Endothelial cell of umbilical vein (primary cell): Measurements from ENCODE around the gene TENM4. TPM values are rescaled to one million over a fixed set of nuclear protein-coding genes. Genes with fewer than 3 reads are reported as not detected.

Experiments
- BruUV-seq: library from RNA; stranded (reverse); fragments of 400-500 nt; replicated peaks from 2 replicates; lab custom pipeline; 2021; lab: Mats Ljungman, UMichigan
- CTCF ChIA-PET: fragments of 300-600, 350-600 bp; sonication (Branson Sonifier 250); formaldehyde crosslinking; loops from one replicate; lab custom pipeline; 2021; ENCODE audit warnings: antibody characterized with exemption, inconsistent platforms; lab: Charles Lee
- POLR2A ChIA-PET: fragments of 300-600, 350-600 bp; sonication (Branson Sonifier 250); formaldehyde crosslinking; loops from one replicate; lab custom pipeline; 2021; ENCODE audit warnings: antibody characterized with exemption, inconsistent platforms; lab: Charles Lee
- DNase-seq: peaks from one replicate; pipeline ENCODE4 v3.0.0-alpha.2; 2011; ENCODE audit warnings: low read depth, low spot score
- FAIRE-seq: peaks from 2 replicates; lab custom pipeline; 2011; peaks lifted over from hg19 to GRCh38; lab: Jason Lieb, UNC
- H2AFZ ChIP-seq: 2 replicates; pipeline ENCODE4 v1.6.0; 2012; ENCODE audit warnings: low read depth, low read length, control low read depth, inconsistent platforms
- H3K27ac ChIP-seq: 2 replicates; pipeline ENCODE4 v1.5.1; 2011; ENCODE audit warnings: low read depth, mild to moderate bottlenecking, control low read depth, low read length, moderate library complexity; ENCODE audit not compliant: insufficient read depth
- H3K27me3 ChIP-seq, 2 experiments: 2 replicates each; pipeline versions ENCODE4 v1.6.0 to v1.6.1; 2011; ENCODE audit warnings: low read length in 2 of 2, mixed read lengths in 1 of 2; ENCODE audit not compliant: control insufficient read depth in 2 of 2, insufficient read depth in 2 of 2
- H3K36me3 ChIP-seq, 2 experiments: 2 replicates in 1 of 2; 3 replicates in 1 of 2; pipeline ENCODE4 v1.5.1; 2011; ENCODE audit warnings: low read length in 2 of 2, mild to moderate bottlenecking in 1 of 2, moderate library complexity in 1 of 2; ENCODE audit not compliant: control insufficient read depth in 2 of 2, insufficient read depth in 2 of 2; ENCODE audit errors: extremely low read depth in 1 of 2
- H3K4me1 ChIP-seq: 3 replicates; pipeline ENCODE4 v1.5.1; 2011; ENCODE audit warnings: mild to moderate bottlenecking, low read length; ENCODE audit not compliant: control insufficient read depth, insufficient read depth; ENCODE audit errors: extremely low read depth
- H3K4me2 ChIP-seq: 2 replicates; pipeline ENCODE4 v1.6.1; 2011; ENCODE audit warnings: low read length, control low read depth, mixed read lengths; ENCODE audit not compliant: insufficient read depth
- H3K4me3 ChIP-seq, 3 experiments: fragments of 200-600 bp in 1 of 3; sonication (generic), shearing (Covaris generic) in 1 of 3; replicated peaks in 1 of 3; 2 replicates each; pipeline ENCODE4 v1.5.1; 2011 to 2016; ENCODE audit warnings: control low read depth in 3 of 3, low read length in 3 of 3, mild to moderate bottlenecking in 2 of 3, inconsistent platforms in 1 of 3, low read depth in 1 of 3, moderate library complexity in 1 of 3; ENCODE audit not compliant: insufficient read depth in 1 of 3
- H3K79me2 ChIP-seq: 2 replicates; pipeline ENCODE4 v1.6.0; 2012; ENCODE audit warnings: low read length, inconsistent platforms; ENCODE audit not compliant: control insufficient read depth, insufficient read depth
- H3K9ac ChIP-seq: replicated peaks from 2 replicates; pipeline ENCODE3; 2011; ENCODE audit warnings: low read length, control low read depth; ENCODE audit not compliant: insufficient read depth; ENCODE audit errors: extremely low read depth
- H3K9me1 ChIP-seq: replicated peaks from 3 replicates; pipeline ENCODE4 v1.6.0; 2011; ENCODE audit warnings: mild to moderate bottlenecking, low read length; ENCODE audit not compliant: control insufficient read depth, insufficient read depth; ENCODE audit errors: extremely low read depth
- H3K9me3 ChIP-seq: replicated peaks from 2 replicates; pipeline ENCODE4 v1.5.1; 2012; ENCODE audit warnings: low read length, inconsistent platforms; ENCODE audit not compliant: control insufficient read depth, insufficient read depth
- H4K20me1 ChIP-seq: replicated peaks from 2 replicates; pipeline ENCODE3; 2011; ENCODE audit warnings: mild to moderate bottlenecking, low read length; ENCODE audit not compliant: control insufficient read depth, insufficient read depth; ENCODE audit errors: extremely low read depth
- CTCF ChIP-seq, 2 donors: IDR thresholded peaks; 1 replicate in 1 of 2; 2 replicates in 1 of 2; pipeline ENCODE4 v1.5.1; 2011; ENCODE audit warnings: low read length in 2 of 2, mild to moderate bottlenecking in 2 of 2, moderate library complexity in 2 of 2, control low read depth in 1 of 2, inconsistent platforms in 1 of 2, low read depth in 1 of 2; ENCODE audit not compliant: insufficient read depth in 1 of 2; ENCODE audit errors: extremely low read depth in 1 of 2
- EZH2 ChIP-seq: IDR thresholded peaks from 2 replicates; pipeline ENCODE4 v1.6.1; 2012; ENCODE audit warnings: borderline replicate concordance, low read depth, mild to moderate bottlenecking, moderate library complexity, low read length, inconsistent platforms; ENCODE audit not compliant: severe bottlenecking
- FOS ChIP-seq: IDR thresholded peaks from 2 replicates; pipeline ENCODE4 v1.6.1; 2011; ENCODE audit warnings: mild to moderate bottlenecking, low read length, moderate library complexity, borderline replicate concordance; ENCODE audit not compliant: insufficient read depth
- GATA2 ChIP-seq: IDR thresholded peaks from 2 replicates; pipeline ENCODE4 v1.7.0; 2011; ENCODE audit warnings: low read depth, mild to moderate bottlenecking, moderate library complexity, mixed read lengths, low read length; ENCODE audit not compliant: insufficient read length, insufficient read depth
- JUN ChIP-seq: IDR thresholded peaks from 2 replicates; pipeline ENCODE4 v1.6.1; 2011; ENCODE audit warnings: borderline replicate concordance, low read depth; ENCODE audit not compliant: insufficient read length, insufficient read depth
- MAX ChIP-seq: IDR thresholded peaks from 2 replicates; pipeline ENCODE4 v1.6.1; 2011; ENCODE audit not compliant: insufficient read depth, insufficient read length
- MYC ChIP-seq: IDR thresholded peaks from one replicate; pipeline ENCODE4 v1.6.1; 2011; ENCODE audit warnings: mild to moderate bottlenecking, low read depth, low read length
- POLR2A ChIP-seq: IDR thresholded peaks from 2 replicates; pipeline ENCODE4 v1.6.1; 2012; ENCODE audit warnings: low read depth, mild to moderate bottlenecking, control low read depth, low read length
- POLR2AphosphoS5 ChIP-seq: IDR thresholded peaks from 2 replicates; pipeline ENCODE4 v1.6.1; 2012; ENCODE audit warnings: low read depth, mild to moderate bottlenecking, control low read depth, low read length, moderate library complexity; ENCODE audit not compliant: insufficient read depth
- dilution Hi-C: fragments of 300-500 bp; cut with MboI; formaldehyde crosslinking; loops from one replicate; pipeline ENCODE4 v1.15.0; 2019; ENCODE audit warnings: low sequenced_read_pairs; ENCODE audit not compliant: extremely low pct_ligation_motif_present
- intact Hi-C: fragments of 100-400 bp; cut with micrococcal nuclease; formaldehyde crosslinking; loops from one replicate; pipeline ENCODE4 v1.10.0; 2022
- polyA plus RNA-seq, 4 experiments: library from polyadenylated mRNA; depleted of rRNA in 3 of 4; stranded (reverse) in 3 of 4; unstranded in 1 of 4; fragments of >200 nt; gene quantifications; 2 replicates each; pipeline versions ENCODE4 v1.2.1 to v1.2.3, GENCODE V29; 2011 to 2012; ENCODE audit warnings: missing spikeins in 1 of 4
- total RNA-seq: library from RNA; stranded (reverse); gene quantifications from 2 replicates; pipeline ENCODE4 v1.2.3, GENCODE V29; 2021

The TENM4 gene
- total and polyA plus RNA-seq, 2 donors (not counting 3 experiments of a cell fraction or from before 2014, with no cell fraction given): 0.06 to 0.27 TPM

DNA sequence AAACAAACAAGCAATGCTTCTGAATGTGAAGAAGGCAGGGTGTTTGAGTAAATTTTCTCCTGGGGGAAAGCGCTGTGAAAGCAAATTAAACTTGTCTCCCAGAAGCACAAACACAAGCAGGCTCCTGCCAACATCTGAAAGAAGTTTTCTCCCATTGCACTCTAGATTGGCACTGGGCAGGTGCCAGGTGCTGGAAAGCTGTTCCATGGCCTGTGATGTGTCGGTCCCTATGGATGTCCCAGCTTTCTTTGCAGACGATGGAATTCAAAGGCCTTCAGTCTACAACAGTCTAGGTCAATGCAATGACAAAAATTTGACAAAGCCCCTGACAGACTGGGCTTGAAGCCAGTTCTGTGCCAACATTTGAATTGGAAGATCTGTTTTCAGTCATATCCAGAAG is 620.1 kb downstream of the TENM4 start:
- Histone ChIP-seq H3K79me2 (no peaks in the 10 kb centered on the region), H3K9me1 (no peaks in the 10 kb centered on the region), H3K36me3 (no peaks in the 10 kb centered on the region), H3K4me2 (no peak overlapping the region), H3K9ac (no peak overlapping the region), H4K20me1 (no peaks in the 10 kb centered on the region), H3K4me1 (peaks cover 5% of the 10 kb centered on the region), H3K9me3 (no peaks in the 10 kb centered on the region), H2AFZ (no peak overlapping the region), H3K27ac (no peak overlapping the region), H3K4me3 (no peak overlapping the region), H3K27me3 (peaks cover 4 to 10% of the 10 kb centered on the region in 2 experiments)
- ChIA-PET CTCF (interaction anchor here (1.2 to 1.3 kb wide), 2 partner anchors 18 to 175 kb away, joined by 3 read pairs; no protein-coding TSS in a partner anchor), POLR2A (no interaction called here)
- dilution Hi-C loops: no loop called here
- intact Hi-C loops: no loop called here
- TF ChIP-seq POLR2AphosphoS5 (no peak), GATA2 (no peak), CTCF (IDR thresholded peaks at IDR 0.05; ENCODE audit: extremely low read depth in 1 of 2, insufficient read depth in 1 of 2, low read depth in 1 of 2, low read length in 2 of 2) (no peak), EZH2 (no peak), JUN (no peak), POLR2A (no peak), MAX (no peak), FOS (no peak), MYC (no peak)
- DNase-seq (no peak), FAIRE-seq (no peak)
- no TSS peak for BruUV-seq
